Adipose tissue (tissue), 3 donors: ENCODE results near the gene BTBD1. TPM values are rescaled to one million over a fixed set of nuclear protein-coding genes. Genes with fewer than 3 reads are reported as not detected.
"Not testable (repeated sequence)": the region's sequence is repeated elsewhere in the genome, so short reads cannot be mapped to it uniquely, and the experiment has no call there.

ENCODE experiments used
- H3K27ac ChIP-seq: one replicate; pipeline ENCODE4 v1.5.1; 2013; ENCODE audit warnings: low read depth, low read length
- WGBS, 3 donors: extraction: QIAGEN DNeasy Blood & Tissue Kit; methylation state at CpG; one replicate each; pipeline ENCODE4 v1.1.7; 2013; 5-methylcytosine and 5-hydroxymethylcytosine counted together
- polyA plus RNA-seq, 3 donors: library from polyadenylated mRNA; stranded (reverse); fragments of 200-250 nt; gene quantifications; one replicate each; pipeline ENCODE4 v1.2.3, GENCODE V29; 2013
- donor health status: healthy with polysubstance abuse.
- donor health status: Bipolar disorder and iron deficiency.
- donor health status: healthy.

The BTBD1 gene
- polyA plus RNA-seq, 3 donors, result 14.6 to 30.6 (median 29.1) TPM

DNA sequence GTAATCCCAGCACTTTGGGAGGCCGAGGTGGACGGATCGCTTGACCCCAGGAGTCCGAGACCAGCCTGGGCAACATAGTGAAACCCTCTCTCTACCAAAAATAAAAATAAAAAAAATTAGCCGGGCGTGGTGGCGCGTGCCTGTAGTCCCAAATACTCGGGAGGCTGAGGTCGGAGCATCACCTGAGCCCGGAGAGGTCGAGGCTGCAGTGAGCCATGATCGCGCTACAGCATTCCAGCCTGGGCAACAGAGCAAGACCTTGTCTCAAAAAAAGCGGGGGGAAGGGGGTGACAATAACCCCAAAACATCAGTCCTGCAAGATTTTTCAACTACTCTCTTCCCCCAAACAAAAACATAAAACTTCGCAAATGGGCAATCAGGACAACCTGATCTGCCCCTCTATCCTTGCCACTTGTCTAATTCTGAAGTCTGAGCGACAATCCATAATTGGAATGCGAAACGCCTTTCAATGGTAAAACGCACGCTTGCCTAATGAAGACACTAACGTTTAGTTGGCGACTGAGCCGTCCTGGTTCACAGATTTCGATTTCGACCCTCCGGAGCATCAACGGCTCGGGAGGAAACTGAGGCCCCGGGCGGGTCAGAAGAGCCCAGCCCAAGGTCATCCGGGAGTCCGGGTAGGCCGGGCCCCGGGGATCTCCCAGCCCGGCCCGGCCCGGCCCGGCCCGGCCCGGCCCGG is 868 bp downstream of the BTBD1 start:
- WGBS, 3 donors, result 4 to 7% (median 5%) methylated on average over 39 to 42 of the region's 42 CpGs

DNA sequence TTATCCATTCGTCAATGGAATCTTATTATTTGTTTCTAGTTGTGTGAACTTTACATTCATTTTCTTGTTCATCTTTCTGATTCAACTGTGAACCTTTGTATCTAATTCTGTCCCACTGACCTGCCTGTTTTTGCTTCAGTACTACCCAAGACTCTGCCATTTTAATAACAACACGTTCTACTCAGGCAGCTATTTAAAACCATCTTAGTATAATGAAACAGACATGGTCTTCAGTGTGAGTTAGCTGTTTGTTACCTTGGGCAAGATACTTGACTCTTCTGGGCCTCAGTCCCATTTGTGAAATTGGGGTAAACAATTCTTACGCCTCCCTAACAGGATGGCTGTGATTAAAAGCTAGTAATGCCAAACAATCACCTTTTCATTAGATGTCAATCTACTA is 1.6 kb downstream of the BTBD1 start:
- 20 to 35% (median 34%) methylated on average over 3 of the region's 3 CpGs for WGBS, 3 donors
- H3K27ac ChIP-seq, result no peak overlapping the region

More for the DNA sequence above, 868 bp downstream of the BTBD1 start:
- no peak overlapping the region for H3K27ac ChIP-seq

DNA sequence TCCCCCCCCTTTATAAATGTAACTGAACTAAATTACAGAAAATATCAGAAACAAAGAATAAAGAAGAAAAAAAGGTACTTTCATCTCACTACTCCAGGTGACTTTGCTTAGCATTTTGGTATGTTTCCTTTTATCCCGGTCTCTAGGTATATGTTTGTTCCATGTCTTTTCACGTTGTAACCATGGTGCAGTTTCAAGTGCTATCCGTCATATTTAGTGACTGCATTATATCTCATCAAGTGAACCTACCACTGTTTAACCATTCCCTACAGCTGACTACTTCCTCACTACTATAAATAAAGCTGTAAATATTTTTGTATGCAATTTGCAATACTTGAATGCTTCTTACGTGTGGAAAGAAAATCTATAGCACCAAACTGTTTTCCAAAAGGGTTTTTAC is 2.2 kb downstream of the BTBD1 start:
- no peak overlapping the region for H3K27ac ChIP-seq
- 30 to 34% (median 33%) methylated on average over 4 of the region's 4 CpGs for WGBS, 3 donors

DNA sequence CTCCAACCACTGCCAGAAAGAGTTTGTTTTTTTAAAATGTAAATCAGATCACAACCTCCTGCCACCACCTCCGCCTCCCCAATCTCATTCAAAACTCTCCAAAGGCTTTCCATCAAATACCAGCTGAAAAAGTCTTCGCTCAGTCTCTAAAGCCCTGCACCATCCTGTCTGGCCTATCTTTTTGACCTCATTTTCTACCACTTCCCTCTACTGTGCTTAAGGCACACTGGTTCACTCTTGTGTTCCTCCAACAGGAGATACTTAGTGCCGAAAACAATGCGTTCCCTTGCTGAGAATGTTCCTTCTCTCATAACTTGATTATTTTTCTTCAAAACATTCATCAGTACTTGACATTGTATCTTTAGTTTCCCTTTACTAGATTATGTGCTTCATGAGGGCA is 3.5 kb downstream of the BTBD1 start:
- WGBS, 3 donors, result 71 to 89% (median 83%) methylated on average over 4 of the region's 4 CpGs
- H3K27ac ChIP-seq, result no peak overlapping the region

DNA sequence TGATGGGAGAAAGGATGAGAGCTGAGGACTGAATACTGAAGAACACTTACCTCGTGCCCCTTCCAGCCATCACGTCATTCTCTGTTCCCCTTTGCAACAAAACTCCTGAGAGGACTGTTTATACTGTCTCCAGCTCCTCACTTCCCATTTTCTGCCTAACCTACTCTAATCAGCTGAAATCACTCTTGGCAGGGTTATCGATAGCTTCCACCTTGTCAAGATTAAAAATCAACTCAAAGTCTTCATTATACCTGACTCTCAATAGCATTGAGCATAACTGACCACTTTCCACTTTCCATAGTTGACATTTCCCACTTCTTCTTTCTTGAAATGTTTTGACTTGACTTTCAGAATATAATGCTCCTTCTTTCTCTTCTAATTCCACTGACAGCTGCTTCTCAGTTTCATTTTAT is 4.3 kb downstream of the BTBD1 start:
- H3K27ac ChIP-seq, result no peak overlapping the region
- WGBS, 3 donors, result 30 to 53% (median 49%) methylated on average over 3 of the region's 3 CpGs

DNA sequence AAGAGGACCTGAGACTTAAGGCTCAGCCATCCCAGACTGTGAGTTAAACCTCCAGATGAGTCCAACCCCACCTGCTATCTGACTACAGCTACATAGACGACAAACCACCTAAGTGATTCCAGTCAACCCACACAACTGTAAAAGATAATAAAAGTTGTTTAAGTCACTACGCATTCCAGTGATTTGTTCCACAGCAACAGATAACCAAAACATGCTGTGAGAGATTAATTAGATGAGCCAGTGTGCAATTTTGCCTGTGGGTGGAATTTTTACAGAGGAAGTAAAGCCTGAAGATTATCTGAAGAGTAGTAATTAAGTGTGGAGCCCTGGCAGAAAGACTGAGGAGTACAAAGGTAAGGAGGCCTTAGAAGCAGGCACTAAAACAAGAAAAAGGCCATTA is 5.4 kb downstream of the BTBD1 start:
- H3K27ac ChIP-seq, result no peak overlapping the region
- 54 to 73% (median 66%) methylated on average over 2 of the region's 2 CpGs for WGBS, 3 donors

DNA sequence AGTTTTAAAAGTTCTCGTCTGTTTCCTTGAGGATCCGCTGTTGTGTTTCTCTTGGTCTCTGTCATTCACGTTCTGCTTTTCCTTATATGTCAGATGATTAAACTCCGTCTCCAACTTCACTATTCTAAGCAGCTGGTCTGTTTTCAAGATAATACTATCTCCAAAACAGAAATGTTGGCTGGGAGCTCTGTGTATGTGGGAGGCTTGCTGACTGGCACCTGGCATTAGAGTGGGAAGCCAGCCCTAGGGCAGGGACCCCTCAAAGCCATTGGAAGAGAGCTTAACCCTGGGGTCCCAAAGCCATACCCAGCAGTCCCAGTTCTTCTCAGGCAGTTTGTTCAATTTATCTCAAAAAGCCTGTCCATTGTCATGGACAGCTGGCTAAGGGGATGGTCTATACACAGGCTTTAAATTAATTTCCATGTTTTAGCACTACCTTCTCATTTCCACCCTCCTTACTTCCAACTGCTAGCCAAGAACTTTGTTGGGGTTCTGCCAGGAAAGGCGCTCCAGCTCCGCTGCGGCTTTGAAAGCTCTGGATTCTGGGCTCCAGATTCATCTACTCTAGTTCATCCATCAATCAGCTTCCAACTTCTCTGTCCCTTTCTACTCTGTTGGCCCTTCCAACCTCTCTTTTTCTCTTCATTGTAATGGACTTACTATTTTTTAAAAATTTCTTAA is 9.2 kb downstream of the BTBD1 start:
- no peak overlapping the region for H3K27ac ChIP-seq
- 47 to 63% (median 59%) methylated on average over 7 of the region's 7 CpGs for WGBS, 3 donors

DNA sequence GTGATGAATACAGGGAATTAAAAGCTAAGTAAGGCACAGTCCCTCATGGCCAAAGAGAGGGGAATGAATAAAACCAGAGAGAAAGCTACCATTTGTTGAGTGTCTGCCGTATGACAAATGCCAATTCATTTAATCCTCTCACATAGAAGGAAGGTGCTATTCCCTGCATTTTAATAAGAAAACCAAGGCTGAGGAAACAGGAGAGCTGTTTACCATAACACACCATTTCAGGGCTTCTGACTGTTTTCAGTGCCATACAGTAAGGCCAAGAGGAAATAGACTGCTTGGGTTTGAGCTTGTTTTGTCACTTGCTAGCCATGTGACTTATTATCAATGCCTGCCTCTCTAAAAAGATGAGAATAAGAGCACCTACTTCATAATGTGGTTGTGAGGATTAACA is 10.1 kb downstream of the BTBD1 start:
- WGBS, 3 donors, result 72 to 91% (median 84%) methylated on average over 1 of the region's 1 CpG
- H3K27ac ChIP-seq, result no peak overlapping the region

DNA sequence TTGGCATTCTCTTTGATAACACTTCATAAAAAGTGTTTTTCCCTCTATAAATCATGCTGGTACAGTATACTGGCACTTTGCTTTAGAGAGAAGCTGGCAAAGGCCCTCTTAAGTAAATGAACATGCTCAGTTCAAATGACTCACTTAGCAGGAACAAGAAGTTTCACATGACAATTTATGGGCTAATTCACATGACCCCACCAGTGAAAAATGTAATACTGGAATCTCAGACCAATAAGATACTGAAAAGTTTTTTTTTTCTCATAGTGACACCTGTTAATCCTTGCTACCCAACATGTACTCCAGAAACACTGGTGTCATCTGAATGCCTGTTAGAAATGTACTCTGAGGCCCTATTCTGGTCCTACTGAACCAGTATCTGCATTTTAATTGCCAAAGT is 13.9 kb downstream of the BTBD1 start:
- H3K27ac ChIP-seq, result no peak overlapping the region

DNA sequence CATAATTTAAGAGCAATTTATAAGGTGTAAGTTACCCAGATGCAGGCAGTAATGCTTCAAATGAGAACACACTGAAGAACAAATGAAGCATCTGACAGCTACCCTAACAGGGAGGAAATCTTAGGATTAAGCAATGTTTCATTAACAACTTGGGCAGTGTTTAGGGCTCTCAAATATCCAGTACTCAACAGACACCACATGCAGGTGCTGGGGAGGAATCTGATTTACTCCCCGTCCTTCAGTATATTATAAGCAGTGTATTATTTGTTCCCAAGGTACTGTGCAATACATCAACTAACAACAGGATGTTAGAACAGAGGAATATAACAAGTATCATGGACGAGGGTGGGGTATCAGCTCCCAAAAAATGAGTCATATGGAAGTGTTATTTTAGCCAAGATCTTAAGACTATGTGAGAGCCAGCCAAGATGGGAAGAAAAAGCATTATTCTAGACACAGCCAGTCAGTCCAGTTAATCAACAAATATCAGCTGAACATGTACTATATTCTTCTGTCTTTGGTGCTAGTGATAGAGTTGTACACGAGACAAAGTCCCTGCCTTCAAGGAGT is 20.4 kb downstream of the BTBD1 start:
- 42 to 71% (median 54%) methylated on average over 3 of the region's 3 CpGs for WGBS, 3 donors
- H3K27ac ChIP-seq, result no peak overlapping the region

DNA sequence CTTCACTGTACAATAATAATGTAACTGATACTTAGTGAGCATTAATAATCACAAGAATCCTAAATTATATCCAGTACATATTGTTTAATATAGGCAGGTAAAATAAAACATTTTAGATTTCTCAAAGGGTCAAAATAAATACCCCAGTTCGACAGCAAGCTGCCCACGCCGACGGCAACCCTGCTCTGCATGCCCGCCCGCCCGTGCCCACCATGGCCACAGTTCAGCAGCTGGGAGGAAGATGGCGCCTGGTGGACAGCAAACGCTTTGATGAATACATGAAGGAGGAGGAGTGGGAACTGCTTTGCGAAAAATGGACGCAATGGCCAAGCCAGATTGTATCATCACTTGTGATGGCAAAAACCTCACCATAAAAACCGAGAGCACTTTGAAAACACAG is 22.9 kb downstream of the BTBD1 start:
- 96 to 97% (median 97%) methylated on average over 12 of the region's 12 CpGs for WGBS, 3 donors
- H3K27ac ChIP-seq, result no peak overlapping the region

DNA sequence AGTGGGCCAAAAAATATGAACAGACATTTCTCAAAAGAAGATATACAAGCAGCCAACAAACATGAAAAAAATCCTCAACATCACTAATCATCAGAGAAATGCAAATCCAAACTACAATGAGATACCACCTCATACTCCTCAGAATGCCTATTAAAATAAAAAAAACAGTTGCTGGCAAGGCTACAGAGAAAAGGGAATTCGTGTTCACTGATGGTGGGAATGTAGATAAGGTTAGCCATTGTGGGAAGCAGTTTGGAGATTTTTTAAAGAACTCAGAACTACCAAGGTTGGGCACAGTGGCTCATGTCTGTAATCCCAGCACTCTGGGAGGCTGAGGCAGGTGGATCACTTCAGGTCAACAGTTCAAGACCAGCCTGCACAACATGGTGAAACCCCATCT is 27.8 kb downstream of the BTBD1 start:
- 21 to 57% (median 38%) methylated on average over 1 of the region's 1 CpG for WGBS, 3 donors

DNA sequence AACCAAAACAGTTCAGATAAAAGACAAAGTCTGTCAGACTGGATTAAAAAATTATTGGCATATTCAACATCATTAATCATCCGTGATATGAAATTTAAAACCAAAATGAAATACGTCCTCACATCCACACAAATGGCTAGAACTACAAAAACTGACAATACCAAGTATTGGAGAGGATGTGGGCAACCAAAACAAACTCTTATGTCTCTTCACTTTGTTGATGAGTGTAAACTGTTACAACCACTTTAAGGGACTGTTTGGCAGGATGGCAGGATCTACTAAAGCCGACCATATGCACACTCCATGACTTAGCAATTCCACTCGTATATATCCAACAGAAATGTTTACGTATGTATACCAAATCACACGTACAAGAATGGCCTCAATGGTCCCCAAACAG is 30.8 kb downstream of the BTBD1 start:
- H3K27ac ChIP-seq, result no peak overlapping the region
- 93 to 94% (median 93%) methylated on average over 6 of the region's 6 CpGs for WGBS, 3 donors

More for the DNA sequence above, 27.8 kb downstream of the BTBD1 start:
- no peak overlapping the region for H3K27ac ChIP-seq

DNA sequence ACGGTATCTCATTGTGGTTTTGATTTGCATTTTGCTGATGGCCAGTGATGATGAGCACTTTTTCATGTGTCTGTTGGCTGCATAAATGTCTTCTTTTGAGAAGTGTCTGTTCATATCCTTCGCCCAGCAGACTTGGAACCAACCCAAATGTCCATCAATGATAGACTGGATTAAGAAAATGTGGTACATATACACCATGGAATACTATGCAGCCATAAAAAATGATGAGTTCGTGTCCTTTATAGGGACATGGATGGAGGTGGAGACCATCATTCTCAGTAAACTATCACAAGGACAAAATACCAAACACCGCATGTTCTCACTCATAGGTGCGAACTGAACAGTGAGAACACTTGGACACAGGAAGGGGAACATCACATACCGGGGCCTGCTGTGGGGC is 35.8 kb downstream of the BTBD1 start:
- H3K27ac ChIP-seq, result not testable (repeated sequence)
- 97 to 98% (median 98%) methylated on average over 6 of the region's 6 CpGs for WGBS, 3 donors

DNA sequence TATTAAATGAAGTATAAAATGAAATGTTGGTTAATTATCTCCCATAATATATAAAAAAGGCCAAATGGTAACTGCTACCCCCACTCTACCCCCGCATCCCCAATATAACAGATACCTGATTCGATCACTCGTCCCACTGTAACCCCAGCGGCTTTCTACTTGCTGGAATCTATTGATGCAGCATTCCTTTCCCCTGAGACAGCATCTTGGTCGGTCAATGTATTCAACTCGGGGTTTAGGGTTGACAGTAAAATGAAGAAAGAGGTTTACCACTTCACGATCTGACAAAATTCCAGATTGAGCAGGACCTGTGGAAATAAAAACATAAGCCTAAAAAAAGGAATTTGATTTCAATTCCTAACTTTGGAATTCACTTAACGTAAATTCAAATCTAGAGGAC is 37.0 kb downstream of the BTBD1 start:
- no peak overlapping the region for H3K27ac ChIP-seq
- 91 to 99% (median 94%) methylated on average over 8 of the region's 8 CpGs for WGBS, 3 donors

DNA sequence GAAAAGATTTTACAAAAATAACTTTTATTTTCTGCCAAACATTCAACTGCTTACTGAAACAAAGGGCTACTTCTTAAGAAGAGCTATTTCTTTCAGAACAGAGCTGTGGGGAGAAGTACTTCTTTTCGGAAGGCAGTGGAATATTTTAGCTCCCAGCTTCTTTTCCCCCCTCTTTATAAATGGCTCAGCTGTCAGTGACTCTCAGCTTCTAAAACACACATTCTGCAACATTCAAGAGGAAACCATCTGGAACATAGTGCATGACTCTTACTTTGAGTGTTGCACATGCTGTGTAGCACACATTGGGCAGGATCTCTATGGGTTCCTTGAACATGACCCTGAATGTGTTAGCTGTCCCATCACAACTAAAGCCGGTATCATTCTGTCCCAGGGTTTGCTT is 48.6 kb downstream of the BTBD1 start:
- WGBS, 3 donors, result 90 to 98% (median 90%) methylated on average over 2 of the region's 2 CpGs
- no peak overlapping the region for H3K27ac ChIP-seq

DNA sequence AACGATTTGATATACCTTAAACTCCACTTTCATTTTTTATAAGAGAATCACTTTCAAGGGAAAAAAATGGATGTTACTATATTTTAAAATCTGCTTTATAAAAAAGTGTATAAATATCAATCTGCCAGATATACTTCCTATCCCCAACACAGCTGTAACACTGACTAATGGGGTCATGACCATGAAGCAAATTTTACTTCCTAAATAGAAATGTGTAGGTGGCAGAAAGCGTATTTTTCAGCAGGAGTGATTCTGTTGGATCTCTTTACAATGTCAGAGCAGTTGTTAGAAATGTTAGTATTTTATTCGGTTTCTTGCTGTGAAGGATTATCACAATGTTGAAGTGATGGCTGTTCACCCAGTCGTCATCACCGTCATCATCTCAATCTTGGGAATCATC is 50.1 kb downstream of the BTBD1 start:
- H3K27ac ChIP-seq, result no peak overlapping the region
- 91% methylated on average over 5 of the region's 5 CpGs for WGBS, 3 donors

DNA sequence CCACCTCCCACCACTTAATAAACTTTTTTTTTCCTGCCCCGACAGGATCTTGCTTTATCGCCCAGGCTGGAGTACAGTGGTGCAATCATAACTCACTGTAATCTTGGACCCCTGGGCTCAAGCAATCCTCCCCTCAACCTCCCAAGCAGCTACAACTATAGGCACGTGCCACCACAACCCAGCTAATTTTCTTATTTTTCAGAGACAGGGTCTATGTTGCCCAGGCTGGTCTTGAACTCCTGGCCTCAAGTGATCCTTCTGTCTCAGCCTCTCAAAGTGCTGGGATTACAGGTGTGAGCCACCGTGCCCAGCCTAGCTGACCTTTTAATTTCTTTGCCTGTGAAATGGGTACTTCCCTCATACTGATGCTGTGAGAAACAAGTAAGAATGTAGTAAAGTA is 51.7 kb downstream of the BTBD1 start:
- 77 to 90% (median 78%) methylated on average over 4 of the region's 4 CpGs for WGBS, 3 donors
- no peak overlapping the region for H3K27ac ChIP-seq

DNA sequence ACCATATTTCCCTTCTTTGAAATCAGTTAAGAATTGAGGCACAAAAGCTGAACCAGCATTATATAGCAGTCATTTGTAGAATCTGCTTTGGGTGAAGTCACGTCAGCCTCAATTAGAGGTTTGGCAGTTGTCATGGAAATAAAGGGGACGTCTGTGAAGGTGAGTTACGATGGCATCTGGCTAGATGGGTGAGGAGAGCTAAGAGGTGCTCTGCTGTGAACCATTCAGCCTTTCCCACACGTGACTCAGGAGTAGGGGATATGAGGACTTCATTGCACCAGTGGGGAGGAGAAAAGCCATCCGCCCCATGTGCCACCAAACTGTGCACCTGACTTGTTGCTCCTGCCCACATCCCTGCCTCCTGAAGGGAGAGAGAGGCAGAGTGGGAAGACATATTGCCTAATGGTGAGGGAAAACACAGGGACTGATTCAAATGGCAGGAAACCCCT is 52.8 kb downstream of the BTBD1 start:
- 58 to 80% (median 69%) methylated on average over 5 of the region's 5 CpGs for WGBS, 3 donors

DNA sequence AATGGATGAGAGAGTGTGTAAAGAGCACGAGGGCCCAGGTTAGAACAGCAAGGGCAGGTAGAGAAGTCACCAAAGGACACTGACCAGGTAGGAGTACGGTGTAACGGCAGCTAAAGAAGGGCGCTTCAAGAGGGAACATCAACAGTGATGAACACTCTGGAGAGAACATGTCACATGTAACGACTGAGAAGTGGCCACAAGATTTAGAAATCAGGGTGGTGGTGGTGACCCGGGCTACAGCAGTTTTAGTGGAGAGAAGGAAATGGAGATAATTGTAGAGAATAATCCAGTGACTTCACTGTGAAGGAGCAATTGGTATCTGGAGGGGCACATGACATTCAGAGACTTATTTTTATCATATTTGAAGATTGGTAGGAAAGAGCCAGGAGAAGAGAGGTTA is 54.4 kb downstream of the BTBD1 start:
- H3K27ac ChIP-seq, result no peak overlapping the region
- WGBS, 3 donors, result 77 to 97% (median 81%) methylated on average over 6 of the region's 6 CpGs

More for the DNA sequence above, 52.8 kb downstream of the BTBD1 start:
- H3K27ac ChIP-seq, result no peak overlapping the region
